ENCODE results near the gene CCDC85C.

The CCDC85C gene

DNA sequence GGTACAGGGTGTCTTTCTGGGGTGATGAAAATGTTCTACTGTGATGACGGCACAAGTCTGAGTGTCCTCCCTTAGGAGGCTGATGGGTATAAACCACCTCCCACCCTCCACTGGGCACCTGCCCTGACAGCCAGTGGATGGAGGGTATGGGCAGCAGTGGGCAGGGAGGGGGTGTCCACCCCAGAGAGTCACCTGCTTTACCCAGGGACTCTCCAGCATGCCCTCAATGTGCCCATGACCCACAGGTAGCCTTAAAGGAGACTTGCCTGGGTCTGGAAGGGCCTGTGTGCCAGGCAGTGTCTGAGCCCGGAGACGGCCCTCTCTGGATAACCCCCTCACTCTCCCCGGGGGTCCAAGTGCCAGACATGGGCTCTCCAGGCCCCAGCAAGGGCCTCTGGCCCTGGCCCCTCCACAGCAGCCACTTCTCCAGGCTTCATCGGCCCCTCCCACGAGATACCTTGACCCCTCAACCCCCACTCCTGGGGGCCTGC lies 84.0 kb downstream of the CCDC85C start:
- Histone ChIP-seq H3K9ac (ENCODE audit: low read length) (no peak overlapping the region), H3K4me3 (ENCODE audit: low read length) (no peak overlapping the region), H3K27me3 (ENCODE audit: control insufficient read depth, insufficient read depth, low read length) (no peaks in the 10 kb centered on the region), H3K27ac (ENCODE audit: low read depth, low read length) (no peak overlapping the region), H3K4me1 (ENCODE audit: control insufficient read depth, insufficient read depth, low read length) (peaks cover 28% of the 10 kb centered on the region), H3K36me3 (ENCODE audit: control insufficient read depth, insufficient read depth, low read length) (peaks cover 2% of the 10 kb centered on the region)

DNA sequence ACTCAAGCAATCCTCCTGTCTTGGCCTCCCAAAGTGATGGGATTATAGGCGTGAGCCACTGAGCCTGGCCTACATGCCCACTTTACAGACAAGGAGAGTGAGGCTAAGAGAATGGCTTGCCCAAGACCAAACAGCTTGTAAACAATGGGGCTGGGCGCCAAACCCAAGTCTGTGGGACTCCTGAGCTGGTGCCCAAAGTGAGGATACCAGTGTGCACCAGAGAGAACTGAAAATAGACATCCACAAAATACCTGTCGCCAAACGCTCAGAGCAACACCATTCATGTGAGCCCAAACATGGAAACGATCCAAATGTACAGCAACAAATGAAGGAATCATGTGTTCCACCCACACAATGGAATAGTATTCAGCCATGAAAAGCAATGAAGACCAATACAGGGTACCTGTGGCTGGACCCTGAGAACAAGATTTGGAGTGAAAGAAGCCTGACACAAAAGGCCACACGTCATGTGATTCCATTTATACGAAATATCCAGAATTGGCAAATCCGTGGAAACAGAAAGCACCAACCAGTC lies 84.6 kb downstream of the CCDC85C start:
- peaks cover 22% of the 10 kb centered on the region for H3K4me1 ChIP-seq (ENCODE audit: control insufficient read depth, insufficient read depth, low read length)
- H3K27me3 ChIP-seq (ENCODE audit: control insufficient read depth, insufficient read depth, low read length), result no peaks in the 10 kb centered on the region
- no peak overlapping the region for H3K27ac ChIP-seq (ENCODE audit: low read depth, low read length)
- no peak overlapping the region for H3K9ac ChIP-seq (ENCODE audit: low read length)
- peaks cover 4% of the 10 kb centered on the region for H3K36me3 ChIP-seq (ENCODE audit: control insufficient read depth, insufficient read depth, low read length)
- no peak overlapping the region for H3K4me3 ChIP-seq (ENCODE audit: low read length)

DNA sequence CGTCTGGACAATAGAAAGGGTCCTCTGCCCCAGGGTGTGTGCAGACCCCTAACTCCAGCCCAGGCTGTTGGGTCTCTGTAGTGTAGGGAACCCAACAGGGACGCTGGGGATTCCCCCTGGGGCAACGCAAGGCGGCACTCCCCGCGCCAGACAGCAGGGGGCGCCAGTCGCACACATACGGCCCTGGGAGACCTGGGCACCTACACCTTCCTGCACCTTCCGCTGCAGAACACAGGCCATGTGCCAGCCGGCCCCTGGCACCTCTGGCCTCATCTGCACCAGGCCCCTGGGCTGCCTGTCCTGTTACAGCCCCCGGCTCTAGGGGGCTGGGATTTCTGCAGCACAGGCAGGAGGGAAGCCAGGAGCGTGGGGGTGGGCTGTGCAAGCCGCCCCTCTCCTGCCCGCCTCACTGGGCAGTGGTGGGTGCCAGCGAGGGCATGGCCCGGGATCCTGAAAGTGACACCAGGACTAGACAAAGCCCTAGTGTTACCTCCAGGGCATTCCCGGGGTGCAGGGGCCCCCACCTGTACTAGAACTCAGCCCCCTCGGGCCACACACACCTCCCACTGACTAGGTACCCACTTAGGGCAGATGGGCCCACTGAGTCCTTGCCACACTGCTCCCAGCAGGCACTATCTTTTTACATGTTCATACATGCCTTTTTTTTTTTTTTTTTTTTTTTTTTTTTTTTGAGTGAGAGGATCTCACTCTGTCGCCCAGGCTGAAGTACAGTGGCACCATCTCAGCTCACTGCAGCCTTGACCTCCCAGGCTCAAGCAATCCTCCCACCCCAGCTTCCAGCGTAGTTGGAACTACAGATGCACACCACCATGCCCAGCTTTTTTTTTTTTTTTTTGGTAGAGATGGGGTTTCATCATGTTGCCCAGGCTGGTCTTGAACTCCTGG lies 85.3 kb downstream of the CCDC85C start:
- Histone ChIP-seq H3K27me3 (ENCODE audit: control insufficient read depth, insufficient read depth, low read length) (no peaks in the 10 kb centered on the region), H3K9ac (ENCODE audit: low read length) (no peak overlapping the region), H3K27ac (ENCODE audit: low read depth, low read length) (no peak overlapping the region), H3K36me3 (ENCODE audit: control insufficient read depth, insufficient read depth, low read length) (peaks cover 10% of the 10 kb centered on the region), H3K4me3 (ENCODE audit: low read length) (no peak overlapping the region), H3K4me1 (ENCODE audit: control insufficient read depth, insufficient read depth, low read length) (peaks cover 18% of the 10 kb centered on the region)

DNA sequence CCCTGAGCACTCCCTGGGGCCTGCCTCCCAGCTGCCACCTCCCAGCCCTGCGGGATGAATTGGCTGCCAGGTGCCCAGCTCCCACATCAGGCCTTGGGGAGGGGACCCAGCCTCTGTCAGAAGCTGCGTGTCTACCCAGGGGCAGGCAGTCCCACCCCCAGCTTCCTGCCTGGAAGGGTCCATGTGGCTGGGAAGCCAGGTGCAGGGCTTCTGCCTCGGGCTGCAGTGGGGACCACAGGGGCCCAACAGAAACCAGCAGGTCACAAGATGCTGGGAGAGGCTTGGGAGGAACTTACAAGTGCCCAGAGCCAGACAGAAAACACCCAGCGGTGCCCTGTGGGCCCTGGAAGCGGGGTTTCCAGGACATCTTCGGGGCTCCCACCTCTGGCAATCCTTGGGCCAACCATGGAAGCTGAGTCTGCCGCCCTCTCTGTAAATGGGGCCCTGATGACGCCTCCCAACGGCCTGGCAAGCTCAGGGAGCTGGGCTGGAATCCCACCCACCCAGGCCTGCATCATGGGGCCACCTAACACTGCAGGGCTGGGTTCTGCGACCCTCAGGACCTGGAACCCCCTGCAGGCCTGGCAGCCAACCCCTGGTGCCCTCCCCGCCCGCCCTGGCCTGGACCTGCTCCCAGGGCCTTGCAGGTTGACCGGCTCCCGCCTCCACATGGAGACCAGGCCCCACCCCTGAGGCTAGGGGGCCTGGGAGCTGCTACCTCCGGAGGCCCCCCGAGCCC lies 86.2 kb downstream of the CCDC85C start:
- no peak overlapping the region for H3K9ac ChIP-seq (ENCODE audit: low read length)
- H3K4me3 ChIP-seq (ENCODE audit: low read length), result no peak overlapping the region
- H3K27ac ChIP-seq (ENCODE audit: low read depth, low read length), result no peak overlapping the region
- H3K27me3 ChIP-seq (ENCODE audit: control insufficient read depth, insufficient read depth, low read length), result no peaks in the 10 kb centered on the region
- H3K36me3 ChIP-seq (ENCODE audit: control insufficient read depth, insufficient read depth, low read length), result peaks cover 12% of the 10 kb centered on the region
- peaks cover 9% of the 10 kb centered on the region for H3K4me1 ChIP-seq (ENCODE audit: control insufficient read depth, insufficient read depth, low read length)

DNA sequence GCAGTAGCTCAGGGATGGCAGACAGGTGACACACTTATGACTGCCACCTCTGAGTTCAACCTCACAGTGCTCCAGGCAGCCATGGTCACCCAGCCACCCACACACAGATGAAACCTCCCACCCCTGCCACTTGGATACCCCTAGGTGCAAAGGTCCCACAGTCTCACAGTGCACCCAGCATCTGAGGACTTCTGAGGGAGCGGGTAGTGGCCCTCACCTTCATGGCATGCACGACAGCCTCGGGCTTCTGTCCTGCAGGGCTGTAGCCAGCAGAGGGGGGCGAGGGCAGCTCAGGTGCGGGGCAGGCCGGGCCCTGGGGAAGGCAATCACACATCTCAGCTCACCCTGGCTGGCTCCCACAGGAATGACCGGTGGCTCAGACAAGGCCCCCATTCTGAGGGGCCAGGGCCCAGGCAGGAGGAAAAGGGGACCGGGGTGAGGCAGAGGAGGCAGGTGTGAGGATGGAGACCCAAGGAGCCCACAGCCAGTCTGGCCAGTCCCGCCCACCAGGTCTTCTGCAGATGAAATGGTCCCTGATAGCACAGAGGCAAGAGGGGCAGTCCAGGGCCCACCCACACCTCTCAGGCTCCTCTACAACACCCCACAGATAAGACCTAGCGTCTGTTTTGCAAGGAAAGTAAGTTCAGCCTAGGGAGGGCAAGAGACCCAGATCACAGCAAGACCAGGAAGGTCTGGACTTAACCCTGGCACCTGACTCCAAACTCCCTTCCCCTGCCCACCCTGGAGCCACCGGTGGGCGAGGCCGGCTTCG lies 87.0 kb downstream of the CCDC85C start:
- no peak overlapping the region for H3K9ac ChIP-seq (ENCODE audit: low read length)
- no peak overlapping the region for H3K4me3 ChIP-seq (ENCODE audit: low read length)
- no peak overlapping the region for H3K27ac ChIP-seq (ENCODE audit: low read depth, low read length)
- H3K4me1 ChIP-seq (ENCODE audit: control insufficient read depth, insufficient read depth, low read length), result peaks cover 2% of the 10 kb centered on the region
- no peaks in the 10 kb centered on the region for H3K27me3 ChIP-seq (ENCODE audit: control insufficient read depth, insufficient read depth, low read length)
- H3K36me3 ChIP-seq (ENCODE audit: control insufficient read depth, insufficient read depth, low read length), result peaks cover 12% of the 10 kb centered on the region

- Histone ChIP-seq H3K9ac (ENCODE audit: low read length) (no peak overlapping the region), H3K4me1 (ENCODE audit: control insufficient read depth, insufficient read depth, low read length) (peaks cover 7% of the 10 kb centered on the region), H3K27me3 (ENCODE audit: control insufficient read depth, insufficient read depth, low read length) (no peaks in the 10 kb centered on the region), H3K36me3 (ENCODE audit: control insufficient read depth, insufficient read depth, low read length) (peaks cover 10% of the 10 kb centered on the region), H3K27ac (ENCODE audit: low read depth, low read length) (no peak overlapping the region), H3K4me3 (ENCODE audit: low read length) (no peak overlapping the region)
Observed at GRCh38 chr14:99516156-99516870, 87.7 kb downstream of the CCDC85C start.

DNA sequence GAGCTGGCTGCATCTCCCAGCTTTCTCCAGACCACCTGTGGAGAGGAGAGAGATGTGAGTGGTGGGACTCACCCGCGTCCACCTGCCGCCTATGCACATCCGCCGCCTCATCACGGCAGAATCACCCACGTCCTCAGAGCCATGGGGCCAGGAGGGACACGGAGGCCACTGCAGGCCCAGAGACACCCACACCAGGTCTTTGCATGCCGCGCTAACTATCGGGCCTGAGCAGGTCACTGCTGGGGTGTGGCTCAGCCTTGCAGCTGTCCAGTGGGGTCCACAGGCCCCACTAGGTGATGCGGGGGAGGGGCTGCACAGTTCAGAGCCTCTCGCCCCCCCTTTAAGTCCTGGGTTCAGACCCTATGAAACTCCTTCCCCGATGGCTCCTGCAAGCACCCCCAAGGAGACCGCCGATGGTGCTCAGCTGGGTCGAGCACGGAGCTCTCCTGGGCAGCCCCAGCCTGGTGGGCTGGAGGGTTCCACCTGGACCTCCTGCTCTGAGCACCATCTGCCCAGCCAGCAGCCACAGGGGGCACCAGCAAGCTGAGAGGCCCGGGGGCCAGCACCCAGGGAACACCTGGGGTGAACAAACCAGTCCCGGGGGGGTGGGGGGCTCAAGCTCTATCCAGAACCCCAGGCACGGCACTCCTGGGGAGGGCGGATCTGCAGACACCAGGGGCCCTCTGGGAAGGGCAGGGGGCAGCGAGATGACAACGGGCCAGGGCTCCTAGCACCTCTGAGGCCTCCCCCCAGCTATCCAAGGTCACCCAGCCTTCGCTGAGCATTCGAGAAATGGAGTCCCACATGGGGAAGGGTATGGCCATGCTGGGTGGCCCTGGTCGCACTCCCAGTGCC lies 88.5 kb downstream of the CCDC85C start:
- Histone ChIP-seq H3K27ac (ENCODE audit: low read depth, low read length) (no peak overlapping the region), H3K36me3 (ENCODE audit: control insufficient read depth, insufficient read depth, low read length) (peaks cover 10% of the 10 kb centered on the region)

DNA sequence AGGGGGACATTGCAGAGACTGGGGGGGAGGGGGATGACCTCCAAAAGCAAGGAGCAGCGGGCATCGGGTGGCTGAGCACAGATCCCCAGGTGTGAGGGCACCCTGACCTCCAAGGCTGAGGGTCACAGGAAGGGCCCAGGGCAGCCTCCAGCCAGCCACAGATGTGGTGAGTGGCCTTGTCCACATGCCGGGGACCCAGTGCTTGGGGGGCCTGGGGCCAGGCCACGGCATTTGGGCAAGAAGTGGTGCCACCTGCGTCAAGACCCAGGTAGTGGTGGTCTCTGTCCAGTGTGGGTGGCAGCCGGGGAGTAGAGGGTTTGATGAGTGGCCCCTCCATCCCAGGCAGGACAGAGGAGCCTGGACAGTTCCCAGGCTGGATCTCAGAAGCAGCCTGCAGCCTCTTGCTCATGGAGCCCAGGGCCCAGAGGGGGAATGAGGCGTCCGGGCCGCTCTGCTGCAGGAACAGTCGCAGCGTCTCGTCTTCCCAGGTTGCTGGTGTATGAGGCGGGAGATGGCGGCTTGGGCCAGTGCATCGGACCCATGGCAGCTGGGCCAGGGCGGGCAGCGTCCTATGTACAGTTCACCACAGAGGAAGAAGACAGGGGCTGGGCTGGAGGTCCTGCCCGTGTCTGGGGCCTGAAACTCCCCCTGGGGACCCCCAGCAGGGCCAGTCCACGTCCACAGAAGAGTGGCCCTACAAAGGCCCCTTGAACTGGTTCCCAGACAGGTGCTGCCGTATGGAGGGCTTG lies 89.3 kb downstream of the CCDC85C start:
- Histone ChIP-seq H3K4me1 (ENCODE audit: control insufficient read depth, insufficient read depth, low read length) (peaks cover 12% of the 10 kb centered on the region), H3K4me3 (ENCODE audit: low read length) (no peak overlapping the region), H3K27ac (ENCODE audit: low read depth, low read length) (no peak overlapping the region), H3K36me3 (ENCODE audit: control insufficient read depth, insufficient read depth, low read length) (peaks cover 10% of the 10 kb centered on the region), H3K27me3 (ENCODE audit: control insufficient read depth, insufficient read depth, low read length) (no peaks in the 10 kb centered on the region), H3K9ac (ENCODE audit: low read length) (no peak overlapping the region)

More for the DNA sequence above, 88.5 kb downstream of the CCDC85C start:
- H3K9ac ChIP-seq (ENCODE audit: low read length), result no peak overlapping the region
- no peaks in the 10 kb centered on the region for H3K27me3 ChIP-seq (ENCODE audit: control insufficient read depth, insufficient read depth, low read length)
- H3K4me1 ChIP-seq (ENCODE audit: control insufficient read depth, insufficient read depth, low read length), result peaks cover 12% of the 10 kb centered on the region
- H3K4me3 ChIP-seq (ENCODE audit: low read length), result no peak overlapping the region

DNA sequence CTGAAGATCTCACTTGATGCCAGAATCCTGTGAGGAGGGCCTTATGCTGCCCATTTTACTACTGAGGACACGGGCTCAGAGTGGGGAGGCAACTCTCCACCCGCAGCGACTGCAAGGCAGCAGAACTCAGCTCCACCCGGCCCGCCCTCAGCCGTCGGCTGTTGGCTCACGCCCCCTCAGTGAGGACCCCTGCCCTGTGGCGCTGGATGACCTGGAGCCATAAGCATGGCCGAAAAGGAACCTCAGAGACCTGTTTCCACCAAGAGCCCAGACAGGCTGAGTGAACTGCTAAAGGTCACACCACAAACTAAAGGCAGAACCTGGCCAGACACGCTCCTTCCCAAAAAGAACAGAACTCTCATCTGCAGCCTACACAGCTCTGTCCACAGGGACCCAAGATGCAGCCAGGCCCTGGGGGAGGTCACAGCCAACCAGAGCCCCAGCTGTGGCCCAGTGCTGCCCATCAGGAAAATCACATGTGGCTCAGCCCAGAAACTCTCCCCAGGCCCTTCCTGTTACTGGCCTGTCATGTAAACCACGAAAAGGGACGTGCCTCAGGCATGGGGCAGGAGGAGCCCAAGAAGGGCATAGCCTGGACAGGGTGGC lies 90.0 kb downstream of the CCDC85C start:
- Histone ChIP-seq H3K36me3 (ENCODE audit: control insufficient read depth, insufficient read depth, low read length) (peaks cover 11% of the 10 kb centered on the region), H3K27ac (ENCODE audit: low read depth, low read length) (no peak overlapping the region), H3K4me3 (ENCODE audit: low read length) (no peak overlapping the region), H3K9ac (ENCODE audit: low read length) (no peak overlapping the region), H3K4me1 (ENCODE audit: control insufficient read depth, insufficient read depth, low read length) (peaks cover 12% of the 10 kb centered on the region), H3K27me3 (ENCODE audit: control insufficient read depth, insufficient read depth, low read length) (no peaks in the 10 kb centered on the region)

DNA sequence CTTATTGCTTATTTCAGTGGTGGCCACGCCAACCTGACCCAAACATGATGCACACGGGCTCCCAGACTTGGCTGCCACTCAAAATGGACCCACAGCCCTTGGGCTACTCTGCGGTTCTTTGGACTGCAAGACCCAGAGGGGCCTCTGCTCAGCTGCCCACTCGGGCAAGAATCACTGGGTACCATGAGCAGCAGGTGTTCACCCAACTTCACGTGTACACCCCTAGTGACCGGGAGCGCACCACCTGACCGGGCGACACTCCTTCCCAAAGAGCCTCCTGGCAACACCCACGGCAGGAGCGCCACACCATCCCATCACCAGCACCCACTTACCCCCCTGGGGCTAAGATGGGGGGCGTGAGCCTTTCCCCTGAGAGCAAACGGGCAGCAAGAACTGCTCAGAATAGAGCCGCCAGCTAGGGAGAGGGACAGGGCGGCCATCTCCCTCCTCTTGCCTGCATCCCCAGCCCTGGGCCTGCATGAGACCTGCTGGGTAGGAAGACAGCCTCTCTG lies 90.8 kb downstream of the CCDC85C start:
- Histone ChIP-seq H3K36me3 (ENCODE audit: control insufficient read depth, insufficient read depth, low read length) (peaks cover 18% of the 10 kb centered on the region), H3K27me3 (ENCODE audit: control insufficient read depth, insufficient read depth, low read length) (no peaks in the 10 kb centered on the region), H3K4me3 (ENCODE audit: low read length) (no peak overlapping the region), H3K27ac (ENCODE audit: low read depth, low read length) (no peak overlapping the region), H3K9ac (ENCODE audit: low read length) (no peak overlapping the region), H3K4me1 (ENCODE audit: control insufficient read depth, insufficient read depth, low read length) (peaks cover 12% of the 10 kb centered on the region)
